ENCODE data around the gene CCDC30. TPM values are rescaled to one million over a fixed set of nuclear protein-coding genes. Genes with fewer than 3 reads are reported as not detected.

The CCDC30 gene
- polyA plus RNA-seq, 1 donor from 2014 or later: 1.5 TPM

DNA sequence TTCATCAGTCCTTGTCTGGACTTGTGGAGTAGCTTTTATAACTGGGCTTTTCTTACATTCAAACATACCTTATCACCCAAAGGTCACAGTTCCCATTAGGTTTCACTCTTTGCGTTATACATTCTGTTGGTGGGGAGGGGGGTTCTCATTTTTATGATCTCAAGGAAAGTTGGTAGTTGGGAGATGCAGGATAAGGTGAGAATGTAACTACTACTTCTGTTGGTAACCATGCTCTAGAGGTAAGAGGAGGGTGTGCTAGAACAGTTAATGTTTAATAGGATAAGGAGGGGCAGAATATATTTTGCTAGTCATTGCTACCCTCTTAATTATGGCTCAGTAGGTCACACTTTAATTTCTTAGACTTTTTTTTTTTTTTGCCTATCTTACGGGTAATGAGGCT lies 229.8 kb downstream of the CCDC30 start:
- Mint-ChIP-seq H3K36me3 (no peaks in the 10 kb centered on the region), H3K4me1 (peaks cover 46 to 60% (median 48%) of the 10 kb centered on the region in 3 donors), H3K27ac (peak overlapping the region; percentile 3 to 75 (median 33)), H3K4me3 (peak overlapping the region in 1 of 4 donors; percentile 23), H3K9me3 (no peaks in the 10 kb centered on the region), H3K27me3 (no peaks in the 10 kb centered on the region)

DNA sequence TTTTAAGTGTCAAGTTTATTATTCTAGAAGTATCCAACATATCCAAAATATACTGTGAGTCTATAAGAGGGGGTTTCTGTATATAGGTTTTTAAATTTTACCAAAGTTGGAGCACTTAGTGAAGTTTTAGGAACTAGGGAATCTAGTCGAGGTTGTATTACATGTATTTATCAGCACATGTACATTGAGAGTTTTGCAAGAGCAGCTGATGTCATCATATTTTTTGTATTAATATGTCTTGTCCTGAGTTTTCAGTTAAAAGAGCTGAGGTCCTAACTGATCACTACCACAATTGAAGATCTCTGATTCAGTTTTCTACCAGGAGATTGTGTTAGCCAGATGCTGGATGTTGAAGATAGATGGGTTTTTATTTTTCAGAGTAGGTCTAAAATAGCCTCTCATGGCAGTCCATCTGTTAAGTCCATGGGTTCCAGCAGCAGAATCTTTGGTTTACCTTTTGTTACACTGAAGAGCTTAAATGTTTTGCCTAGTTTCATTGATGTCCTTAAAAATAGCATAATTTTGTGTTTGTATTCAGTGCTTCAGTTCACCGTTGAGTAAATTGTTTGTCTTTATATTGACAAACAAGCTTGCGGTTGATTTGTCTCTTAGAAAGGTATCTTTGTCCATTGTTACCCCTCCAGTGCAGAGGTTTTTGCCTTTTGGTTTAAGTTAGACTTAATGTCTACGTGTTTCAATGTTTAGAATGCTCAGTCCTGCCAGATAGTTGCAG lies 235.2 kb downstream of the CCDC30 start:
- Mint-ChIP-seq H3K4me3 (no peak overlapping the region), H3K27ac (no peak overlapping the region), H3K27me3 (no peaks in the 10 kb centered on the region), H3K4me1 (peaks cover 2 to 10% (median 5%) of the 10 kb centered on the region in 3 donors), H3K36me3 (peaks cover 2% of the 10 kb centered on the region), H3K9me3 (no peaks in the 10 kb centered on the region)

DNA sequence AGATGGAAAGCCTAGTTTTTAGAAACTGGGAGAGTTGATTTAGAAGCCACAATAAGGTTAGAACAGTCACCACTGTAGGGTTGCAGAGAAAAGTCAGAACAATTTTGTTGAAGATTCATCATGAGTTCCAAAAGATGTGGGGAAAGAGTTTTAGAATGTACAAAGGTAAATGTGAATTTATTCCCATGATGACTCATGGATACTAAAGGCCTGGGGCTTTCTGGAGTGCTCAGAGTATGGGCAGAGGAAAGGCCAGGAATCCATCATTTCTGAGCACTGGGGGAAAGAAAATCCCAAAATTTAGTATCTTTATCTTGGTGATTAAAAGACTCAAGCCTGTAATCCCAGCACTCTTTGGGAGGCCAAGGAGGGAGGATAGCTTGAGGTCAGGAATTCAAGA lies 236.9 kb downstream of the CCDC30 start:
- Mint-ChIP-seq H3K36me3 (peaks cover 6% of the 10 kb centered on the region), H3K4me3 (no peak overlapping the region), H3K4me1 (peaks cover 0 to 4% (median 2%) of the 10 kb centered on the region in 3 donors), H3K27me3 (no peaks in the 10 kb centered on the region), H3K9me3 (no peaks in the 10 kb centered on the region), H3K27ac (peak overlapping the region in 2 of 3 donors; percentile 65 to 91)

DNA sequence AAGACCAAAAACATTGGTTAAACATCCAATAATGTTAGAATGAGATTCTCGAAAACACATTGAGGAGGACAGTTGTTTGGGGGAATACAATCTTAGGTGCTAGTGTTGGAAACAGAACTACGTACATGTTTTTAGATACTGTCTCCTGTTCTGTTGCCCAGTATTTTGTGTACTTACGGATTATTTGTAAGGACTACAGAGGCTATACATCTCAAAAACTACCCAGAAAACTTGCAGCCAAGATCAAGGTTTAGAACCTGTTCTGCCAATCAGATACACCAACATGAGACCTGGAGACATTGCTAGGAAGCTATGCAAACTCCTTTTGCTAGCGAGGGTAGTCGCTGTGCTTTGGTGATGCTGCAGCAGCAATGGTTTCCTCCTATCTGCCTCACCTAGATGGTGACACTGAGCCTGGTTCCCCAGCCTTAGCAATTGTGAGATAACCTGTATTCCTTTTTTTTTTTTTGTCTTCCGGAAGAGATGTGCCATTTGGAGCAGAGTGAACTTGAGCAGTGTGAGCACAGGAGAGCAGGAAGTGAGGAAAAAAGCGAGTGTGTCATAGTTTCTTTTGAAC lies 240.9 kb downstream of the CCDC30 start:
- Mint-ChIP-seq H3K27ac (peak overlapping the region in 2 of 3 donors; percentile 61 to 70), H3K4me1 (peaks cover 0 to 3% (median 0%) of the 10 kb centered on the region in 3 donors), H3K4me3 (no peak overlapping the region), H3K27me3 (no peaks in the 10 kb centered on the region), H3K36me3 (peaks cover 19% of the 10 kb centered on the region), H3K9me3 (peaks cover 0 to 7% (median 0%) of the 10 kb centered on the region in 3 donors)

Other genes with a start within 250 kb of the CCDC30 start
- 22.1 TPM for gene FOXJ3, start 128.1 kb upstream of the CCDC30 start, polyA plus RNA-seq
- not detected for gene RIMKLA, start 82.5 kb upstream of the CCDC30 start, polyA plus RNA-seq
- 0.39 TPM for gene ZMYND12, start 7.3 kb upstream of the CCDC30 start, polyA plus RNA-seq
- 141 TPM for gene PPCS, start 6.7 kb upstream of the CCDC30 start, polyA plus RNA-seq
- 64.6 TPM for gene PPIH, start 195.1 kb downstream of the CCDC30 start, polyA plus RNA-seq
- 116 TPM for gene YBX1, start 219.1 kb downstream of the CCDC30 start, polyA plus RNA-seq